Gastrocnemius medialis (tissue), 4 donors: Measurements from ENCODE around the gene KLHL7. TPM values are rescaled to one million over a fixed set of nuclear protein-coding genes. Genes with fewer than 3 reads are reported as not detected.

Experiments used
- ATAC-seq, 2 donors: fragments of 150-250 bp; one replicate each; pipeline ENCODE4 v1.9.1; 2016
- DNase-seq, 2 donors: peaks; one replicate each; pipeline ENCODE4 v3.0.0-alpha.2; 2019
- H3K27ac ChIP-seq, 4 donors: fragments of 200-600 bp; sonication (generic); 1 replicate in 1 of 4; 2 replicates in 3 of 4; pipeline ENCODE4 v1.5.1; 2016 to 2018; ENCODE audit warnings: mild to moderate bottlenecking in 2 of 4, moderate library complexity in 1 of 4
- H3K27me3 ChIP-seq, 3 donors: fragments of 200-600 bp; sonication (generic) in 2 of 3; 1 replicate in 1 of 3; 2 replicates in 2 of 3; pipeline versions ENCODE4 v1.5.1 to v1.6.0; 2016 to 2019; ENCODE audit warnings: mild to moderate bottlenecking in 1 of 3, moderate library complexity in 1 of 3
- H3K36me3 ChIP-seq, 2 donors: fragments of 200-600 bp; sonication (generic) in 1 of 2; one replicate each; pipeline ENCODE4 v1.5.1; 2017 to 2018
- H3K4me1 ChIP-seq, 2 donors: fragments of 200-600 bp; sonication (generic) in 1 of 2; one replicate each; pipeline ENCODE4 v1.5.1; 2016 to 2017; ENCODE audit warnings: mild to moderate bottlenecking in 2 of 2
- H3K4me3 ChIP-seq, 4 donors: fragments of 200-600 bp; sonication (generic) in 3 of 4; 1 replicate in 1 of 4; 2 replicates in 3 of 4; pipeline ENCODE4 v1.5.1; 2016 to 2019; ENCODE audit warnings: mild to moderate bottlenecking in 2 of 4
- H3K9me3 ChIP-seq, 3 donors: fragments of 200-600 bp; sonication (generic) in 2 of 3; 1 replicate in 1 of 3; 2 replicates in 2 of 3; pipeline ENCODE4 v1.5.1; 2016 to 2019
- POLR2A ChIP-seq, 2 donors: fragments of 450-650 bp; IDR thresholded peaks; one replicate each; pipeline ENCODE4 v1.6.1; 2017; ENCODE audit warnings: antibody characterized with exemption in 2 of 2, mild to moderate bottlenecking in 2 of 2, moderate library complexity in 2 of 2
- in situ Hi-C, 4 donors: fragments of 200-750 bp; cut with MboI; loops; one replicate each; pipeline versions ENCODE4 v1.15.0 to v1.8.0; 2017; ENCODE audit warnings: low sequenced_read_pairs in 4 of 4
- intact Hi-C: fragments of 100-400 bp; cut with DNase I; formaldehyde crosslinking; loops from one replicate; pipeline ENCODE4 v1.15.1; 2023; ENCODE audit warnings: low total_unique reads
- total RNA-seq, 4 donors: library from RNA; depleted of rRNA; stranded (reverse); fragments of >200 nt; gene quantifications; one replicate each; pipeline versions ENCODE4 v1.1.0 to v1.2.3, GENCODE V29; 2016
- TF ChIP-seq, protein P1 (sequence below), 5 experiments: fragments of 450-650 bp in 3 of 5; fragments of 200-600 bp in 2 of 5; sonication (generic) in 2 of 5; IDR thresholded peaks in 4 of 5; conservative IDR thresholded peaks in 1 of 5; 1 replicate in 4 of 5; 2 replicates in 1 of 5; pipeline ENCODE4 v1.5.1; 2016 to 2019; ENCODE audit warnings: antibody characterized with exemption in 5 of 5, mild to moderate bottlenecking in 3 of 5, moderate library complexity in 3 of 5

The KLHL7 gene, protein sequence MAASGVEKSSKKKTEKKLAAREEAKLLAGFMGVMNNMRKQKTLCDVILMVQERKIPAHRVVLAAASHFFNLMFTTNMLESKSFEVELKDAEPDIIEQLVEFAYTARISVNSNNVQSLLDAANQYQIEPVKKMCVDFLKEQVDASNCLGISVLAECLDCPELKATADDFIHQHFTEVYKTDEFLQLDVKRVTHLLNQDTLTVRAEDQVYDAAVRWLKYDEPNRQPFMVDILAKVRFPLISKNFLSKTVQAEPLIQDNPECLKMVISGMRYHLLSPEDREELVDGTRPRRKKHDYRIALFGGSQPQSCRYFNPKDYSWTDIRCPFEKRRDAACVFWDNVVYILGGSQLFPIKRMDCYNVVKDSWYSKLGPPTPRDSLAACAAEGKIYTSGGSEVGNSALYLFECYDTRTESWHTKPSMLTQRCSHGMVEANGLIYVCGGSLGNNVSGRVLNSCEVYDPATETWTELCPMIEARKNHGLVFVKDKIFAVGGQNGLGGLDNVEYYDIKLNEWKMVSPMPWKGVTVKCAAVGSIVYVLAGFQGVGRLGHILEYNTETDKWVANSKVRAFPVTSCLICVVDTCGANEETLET
- 10 to 100 TPM; 12.2 to 21.4 (median 14.9) TPM for total RNA-seq

DNA sequence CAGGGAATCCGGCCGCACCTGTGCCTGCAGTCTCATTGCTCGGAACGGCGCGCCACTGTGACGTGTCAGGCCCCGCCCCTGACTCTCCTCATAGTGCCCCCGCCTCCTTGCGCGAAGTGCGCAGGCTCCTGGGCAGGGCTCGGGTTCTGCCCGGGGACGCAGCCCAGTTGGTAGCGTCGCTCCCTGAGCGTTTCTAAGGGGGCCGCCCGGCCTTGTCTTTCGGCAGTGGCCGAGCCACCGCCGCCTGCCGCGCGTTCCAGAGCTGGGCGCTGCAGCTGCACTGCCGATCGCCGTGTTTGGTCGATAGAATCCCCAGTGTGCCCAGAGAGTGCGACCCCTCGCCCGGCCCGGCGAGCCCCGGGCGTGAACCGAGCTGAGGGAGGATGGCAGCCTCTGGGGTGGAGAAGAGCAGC is at the start of gene KLHL7:
TSS of gene KLHL7 (plus strand) at position 142 of the 413 bp plus-strand sequence. CDS start at position 384, 242 bp downstream.
- in situ Hi-C loops: loop anchor here in 1 of 4 donors (10.0 kb wide), 1 partner anchor 79 kb away; the partner anchor contains the start of gene NUP42
- intact Hi-C loops: loop anchor here (1.0 to 5.0 kb wide), 5 partner anchors 19 to 283 kb away; partner anchors contain the start of genes HYCC1, NUP42 and TOMM7
- no peaks in the 10 kb centered on the region for H3K36me3 ChIP-seq

DNA sequence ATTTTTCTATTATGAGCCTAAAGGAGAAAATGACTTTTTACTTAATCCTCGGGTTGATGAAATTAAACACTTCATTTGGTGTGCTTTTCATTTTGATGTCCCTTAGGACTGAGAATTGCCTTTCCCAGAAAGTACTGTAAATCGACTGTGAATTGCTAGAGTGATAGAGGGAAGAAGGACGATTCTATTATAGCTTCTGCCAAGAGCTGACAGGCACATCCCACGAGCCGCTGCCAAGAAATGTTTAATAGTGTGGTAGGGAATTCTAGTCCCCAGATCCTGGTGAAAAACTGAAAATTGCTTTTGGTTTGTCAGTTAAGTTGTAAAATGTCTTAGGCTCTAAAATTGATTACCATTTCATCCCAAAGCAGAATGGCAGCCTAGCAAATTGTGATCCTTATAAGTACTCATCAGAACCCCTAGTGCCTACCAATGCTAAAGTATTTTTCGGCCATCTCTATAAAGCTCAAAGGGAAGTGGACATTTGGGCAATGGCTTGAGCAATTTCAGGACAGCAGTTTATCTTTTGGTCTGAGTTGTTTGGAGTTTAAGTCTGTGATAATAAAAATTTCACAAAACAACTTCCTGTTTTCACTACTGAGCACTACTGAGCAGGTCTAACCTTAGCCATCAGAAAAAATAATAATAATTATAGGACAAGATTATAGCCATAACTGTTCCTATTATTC is 47.0 kb upstream of the KLHL7 start:
- ATAC-seq: no peak

More for the DNA sequence above, at the start of gene KLHL7:
- Histone ChIP-seq H3K27ac (peak within 1 kb of the TSS; percentile 87 to 96 (median 92)), H3K4me3 (peak within 1 kb of the TSS; percentile 84 to 99 (median 88)), H3K27me3 (no peaks in the 10 kb centered on the region), H3K9me3 (no peaks in the 10 kb centered on the region), H3K4me1 (peaks cover 33 to 48% of the 10 kb centered on the region in 2 donors)
- peak; percentile 95 to 96 for DNase-seq
- peak; percentile 95 to 97 for ATAC-seq
- peak; percentile 86 to 90 for TF ChIP-seq POLR2A (IDR thresholded peaks at IDR 0.05)
- TF ChIP-seq, protein P1, sequence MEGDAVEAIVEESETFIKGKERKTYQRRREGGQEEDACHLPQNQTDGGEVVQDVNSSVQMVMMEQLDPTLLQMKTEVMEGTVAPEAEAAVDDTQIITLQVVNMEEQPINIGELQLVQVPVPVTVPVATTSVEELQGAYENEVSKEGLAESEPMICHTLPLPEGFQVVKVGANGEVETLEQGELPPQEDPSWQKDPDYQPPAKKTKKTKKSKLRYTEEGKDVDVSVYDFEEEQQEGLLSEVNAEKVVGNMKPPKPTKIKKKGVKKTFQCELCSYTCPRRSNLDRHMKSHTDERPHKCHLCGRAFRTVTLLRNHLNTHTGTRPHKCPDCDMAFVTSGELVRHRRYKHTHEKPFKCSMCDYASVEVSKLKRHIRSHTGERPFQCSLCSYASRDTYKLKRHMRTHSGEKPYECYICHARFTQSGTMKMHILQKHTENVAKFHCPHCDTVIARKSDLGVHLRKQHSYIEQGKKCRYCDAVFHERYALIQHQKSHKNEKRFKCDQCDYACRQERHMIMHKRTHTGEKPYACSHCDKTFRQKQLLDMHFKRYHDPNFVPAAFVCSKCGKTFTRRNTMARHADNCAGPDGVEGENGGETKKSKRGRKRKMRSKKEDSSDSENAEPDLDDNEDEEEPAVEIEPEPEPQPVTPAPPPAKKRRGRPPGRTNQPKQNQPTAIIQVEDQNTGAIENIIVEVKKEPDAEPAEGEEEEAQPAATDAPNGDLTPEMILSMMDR (IDR thresholded peaks at IDR 0.05 in 4 of 5, conservative IDR thresholded peaks at IDR 0.05 in 1 of 5): peak in 1 of 5 experiments; percentile 16

DNA sequence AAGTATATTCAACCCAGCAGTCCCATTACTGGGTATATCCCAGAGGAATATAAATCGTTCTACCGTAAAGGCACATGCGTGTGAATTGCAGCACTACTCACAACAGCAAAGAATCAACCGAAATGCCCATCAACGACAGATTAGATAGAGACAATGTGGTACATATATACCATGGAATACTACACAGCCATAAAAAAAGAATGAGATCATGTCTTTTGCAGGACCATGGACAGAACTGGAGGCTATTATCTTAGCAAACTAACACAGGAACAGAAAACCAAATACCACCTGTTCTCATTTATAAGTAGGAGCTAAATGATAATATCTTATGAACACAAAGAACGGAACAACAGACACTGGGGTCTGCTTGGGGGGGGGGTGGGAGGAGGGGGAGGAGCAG is 44.3 kb upstream of the KLHL7 start:
- no peak overlapping the region for H3K4me3 ChIP-seq
- H3K27ac ChIP-seq: no peak overlapping the region
- ATAC-seq (no peak), DNase-seq (no peak)
- in situ Hi-C loops (loop anchor here in 1 of 4 donors (25.0 kb wide), 1 partner anchor 324 kb away; the partner anchor contains the start of gene IL6), intact Hi-C loops (no loop called here)
- TF ChIP-seq POLR2A (IDR thresholded peaks at IDR 0.05): no peak
- TF ChIP-seq, protein P1 (IDR thresholded peaks at IDR 0.05 in 4 of 5, conservative IDR thresholded peaks at IDR 0.05 in 1 of 5): no peak
- H3K36me3 ChIP-seq: no peaks in the 10 kb centered on the region
- no peaks in the 10 kb centered on the region for H3K27me3 ChIP-seq
- no peaks in the 10 kb centered on the region for H3K9me3 ChIP-seq
- no peaks in the 10 kb centered on the region for H3K4me1 ChIP-seq

More for the DNA sequence above, 47.0 kb upstream of the KLHL7 start:
- Histone ChIP-seq H3K36me3 (no peaks in the 10 kb centered on the region), H3K4me1 (no peaks in the 10 kb centered on the region), H3K4me3 (no peak overlapping the region), H3K27me3 (no peaks in the 10 kb centered on the region), H3K27ac (no peak overlapping the region), H3K9me3 (no peaks in the 10 kb centered on the region)
- intact Hi-C loops (loop anchor here (10.0 kb wide), 2 partner anchors 74 to 204 kb away; no protein-coding TSS in a partner anchor), in situ Hi-C loops (loop anchor here in 3 of 4 donors (5.0 to 25.0 kb wide), 4 partner anchors 234 to 501 kb away; partner anchors contain the start of genes IL6 (in 3 of the 3) and TOMM7 (in 3 of the 3))
- DNase-seq: no peak
- TF ChIP-seq POLR2A (IDR thresholded peaks at IDR 0.05): no peak
- TF ChIP-seq, protein P1 (IDR thresholded peaks at IDR 0.05 in 4 of 5, conservative IDR thresholded peaks at IDR 0.05 in 1 of 5): no peak

DNA sequence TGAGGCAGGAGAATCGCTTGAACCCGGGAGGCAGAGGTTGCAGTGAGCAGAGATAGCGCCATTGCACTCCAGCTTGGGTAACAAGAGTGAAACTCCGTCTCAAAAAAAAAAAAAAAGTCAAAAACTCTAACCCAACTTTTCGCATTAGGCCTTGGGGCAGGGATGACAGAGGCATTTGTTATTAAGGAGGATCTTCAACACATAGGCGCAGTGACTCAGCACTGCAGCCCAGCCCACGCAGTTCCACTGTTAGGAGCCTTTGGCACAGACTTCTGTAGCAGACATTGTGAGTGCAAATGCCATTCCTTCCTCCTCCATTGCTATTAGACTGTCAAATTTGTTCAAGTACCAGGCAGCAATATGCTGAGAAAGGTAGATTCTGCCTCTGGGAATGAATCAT is 43.1 kb upstream of the KLHL7 start:
- no peaks in the 10 kb centered on the region for H3K4me1 ChIP-seq
- ATAC-seq (no peak), DNase-seq (no peak)
- H3K36me3 ChIP-seq: no peaks in the 10 kb centered on the region
- intact Hi-C loops: no loop called here
- no peaks in the 10 kb centered on the region for H3K9me3 ChIP-seq
- no peak overlapping the region for H3K27ac ChIP-seq
- in situ Hi-C loops: loop anchor here in 1 of 4 donors (25.0 kb wide), 1 partner anchor 325 kb away; the partner anchor contains the start of gene IL6
- no peak overlapping the region for H3K4me3 ChIP-seq
- H3K27me3 ChIP-seq: no peaks in the 10 kb centered on the region
- no peak for TF ChIP-seq POLR2A (IDR thresholded peaks at IDR 0.05)
- TF ChIP-seq, protein P1 (IDR thresholded peaks at IDR 0.05 in 4 of 5, conservative IDR thresholded peaks at IDR 0.05 in 1 of 5): no peak
